ENCODE results near the gene HELLS.
"Not testable (repeated sequence)": the region's sequence is repeated elsewhere in the genome, so short reads cannot be mapped to it uniquely, and the experiment has no call there.

Gene HELLS

DNA sequence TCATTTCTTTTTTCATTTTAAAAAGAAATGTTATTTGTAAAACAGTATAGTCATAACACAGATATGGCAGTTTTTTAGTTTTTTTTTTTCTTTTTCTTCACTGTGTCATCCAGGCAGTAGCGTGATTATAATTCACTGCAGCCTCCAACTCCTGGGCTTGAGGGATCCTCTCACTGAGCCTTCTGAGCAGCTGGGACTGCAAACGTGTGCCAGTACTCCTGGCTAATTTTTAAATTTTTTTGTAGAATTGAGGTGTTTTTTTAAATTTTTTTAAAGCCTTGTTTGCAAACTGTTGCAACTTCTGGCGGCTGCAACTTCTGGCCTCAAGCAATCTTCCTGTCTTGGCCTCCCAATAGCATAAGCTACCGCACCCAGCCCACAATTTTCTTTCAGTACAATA lies 63.0 kb downstream of the HELLS start:
- DNase-seq, result no peak

DNA sequence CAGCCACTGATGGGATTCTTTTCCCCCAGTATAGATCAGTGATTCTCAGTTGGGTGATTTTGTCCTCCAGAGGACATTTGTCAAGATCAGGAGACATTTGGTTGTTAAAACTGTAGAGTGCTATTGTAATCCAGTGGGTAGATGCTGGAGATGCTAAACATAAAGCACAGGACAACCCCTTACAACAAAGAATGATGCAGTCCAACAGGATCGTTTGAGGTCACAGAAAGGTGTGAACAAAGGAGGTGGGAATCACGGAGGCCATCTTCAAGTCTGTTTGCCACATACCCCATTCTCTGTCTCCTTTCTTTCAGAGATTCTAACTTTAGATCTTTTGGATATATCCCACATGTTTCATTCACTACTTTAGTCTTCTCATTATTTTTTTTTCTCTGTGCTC lies 69.0 kb downstream of the HELLS start:
- DNase-seq, result no peak

DNA sequence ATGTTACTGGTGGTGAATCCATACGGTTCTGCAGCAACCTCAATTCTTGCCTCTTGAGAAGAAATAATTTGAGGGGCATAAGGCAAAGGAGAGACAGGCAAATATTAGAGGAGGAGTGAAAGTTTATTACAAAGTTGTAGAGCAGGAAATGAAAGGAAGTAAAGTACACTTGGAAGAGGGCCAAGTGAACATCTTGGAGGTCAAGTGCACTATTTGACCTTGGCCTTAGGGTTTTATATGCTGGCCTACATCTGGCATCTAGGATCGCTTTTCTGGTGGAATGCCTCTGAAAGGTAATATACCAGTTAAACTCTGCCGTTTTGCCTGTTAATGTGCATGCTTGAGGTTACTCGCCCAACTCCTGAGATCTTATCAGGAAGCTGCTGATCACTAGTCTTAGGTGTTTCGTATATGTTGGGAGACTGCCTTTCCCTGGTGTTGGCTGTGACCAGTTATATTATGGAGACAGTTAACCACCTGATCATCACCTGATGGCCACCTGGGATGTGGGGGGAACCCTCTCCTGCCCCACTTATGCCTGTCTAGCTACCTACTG lies 71.9 kb downstream of the HELLS start:
- DNase-seq, result no peak

DNA sequence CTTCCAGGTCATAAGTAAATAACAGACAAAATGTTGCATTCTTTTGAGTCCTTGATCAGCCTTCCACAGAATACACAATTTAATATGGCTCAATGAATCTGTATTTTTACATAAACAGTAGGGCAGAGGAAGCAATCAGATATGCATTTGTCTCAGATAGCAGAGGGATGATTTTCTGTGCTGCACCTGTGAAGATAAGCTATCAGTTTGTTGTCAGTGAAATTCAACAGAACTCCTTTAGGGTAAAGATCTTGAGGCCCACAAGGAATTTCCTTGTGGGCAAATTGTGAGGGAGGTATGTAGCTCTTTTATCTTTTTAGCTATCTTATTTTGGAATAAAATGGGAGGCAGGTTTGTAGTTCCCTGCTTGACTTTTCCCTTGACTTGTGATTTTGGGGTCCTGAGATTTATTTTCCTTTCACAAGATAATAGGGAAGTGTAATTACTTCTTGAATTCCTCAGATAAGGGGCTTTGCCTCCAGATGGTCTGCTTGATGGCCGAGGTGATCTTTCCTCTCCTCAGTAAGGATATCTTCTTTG lies 77.1 kb downstream of the HELLS start:
- no peak for DNase-seq

DNA sequence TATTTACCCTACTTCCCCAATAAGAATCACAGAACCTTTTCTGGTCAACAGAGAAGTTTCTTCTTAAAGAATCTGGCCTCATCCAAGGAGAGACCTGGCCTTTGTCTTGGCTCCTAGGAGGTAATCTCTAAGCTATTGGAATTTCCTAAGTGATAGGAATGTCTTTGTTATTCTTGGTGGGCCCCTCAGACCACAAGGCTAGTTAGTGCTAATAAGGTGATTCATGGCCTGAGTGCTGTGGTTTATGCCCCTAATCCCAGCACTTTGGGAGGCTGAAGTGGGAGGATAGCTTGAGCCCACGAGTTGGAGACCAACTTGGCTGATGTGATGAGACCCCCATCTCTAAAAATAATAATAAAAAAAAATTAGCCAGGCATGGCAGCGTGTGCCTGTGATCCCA lies 78.0 kb downstream of the HELLS start:
- DNase-seq, result no peak

DNA sequence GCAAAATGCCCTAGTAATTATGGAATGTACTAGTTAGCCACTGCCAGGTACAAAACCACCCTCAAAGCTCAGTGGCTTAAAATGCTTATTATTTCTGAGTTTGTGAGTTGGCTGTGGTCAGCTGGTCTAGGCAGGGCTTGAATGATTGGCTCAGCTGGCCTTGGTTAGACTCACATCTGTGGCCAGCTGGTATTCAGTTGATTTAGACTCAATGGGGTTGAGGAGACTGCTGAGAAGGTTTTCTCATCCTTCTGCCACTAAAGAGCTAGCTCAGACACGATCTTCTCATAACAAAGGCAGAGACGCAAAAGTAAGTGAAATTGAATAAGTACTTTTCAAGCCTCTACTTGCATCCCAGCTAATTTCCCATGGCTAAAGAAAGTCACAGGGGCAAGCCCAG lies 80.9 kb downstream of the HELLS start:
- DNase-seq, result no peak

DNA sequence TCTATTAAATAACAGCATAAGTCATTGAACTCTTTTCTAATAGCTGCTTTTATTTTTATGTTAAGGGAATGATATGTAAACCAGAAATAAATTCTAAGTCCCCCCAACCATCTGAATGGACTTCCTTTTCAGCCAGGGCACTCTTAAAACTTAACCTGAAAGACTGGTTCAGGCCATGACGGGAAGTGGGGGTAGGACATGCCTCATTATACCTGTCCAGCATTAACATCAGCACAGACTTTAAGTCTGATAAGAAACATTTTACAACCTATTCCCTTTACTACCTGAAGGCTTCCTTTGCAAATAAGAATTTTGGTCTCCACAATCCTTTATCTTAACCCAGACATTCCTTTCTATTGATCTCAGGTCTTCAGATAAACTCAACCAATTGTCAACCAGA lies 81.9 kb downstream of the HELLS start:
- DNase-seq, result no peak

DNA sequence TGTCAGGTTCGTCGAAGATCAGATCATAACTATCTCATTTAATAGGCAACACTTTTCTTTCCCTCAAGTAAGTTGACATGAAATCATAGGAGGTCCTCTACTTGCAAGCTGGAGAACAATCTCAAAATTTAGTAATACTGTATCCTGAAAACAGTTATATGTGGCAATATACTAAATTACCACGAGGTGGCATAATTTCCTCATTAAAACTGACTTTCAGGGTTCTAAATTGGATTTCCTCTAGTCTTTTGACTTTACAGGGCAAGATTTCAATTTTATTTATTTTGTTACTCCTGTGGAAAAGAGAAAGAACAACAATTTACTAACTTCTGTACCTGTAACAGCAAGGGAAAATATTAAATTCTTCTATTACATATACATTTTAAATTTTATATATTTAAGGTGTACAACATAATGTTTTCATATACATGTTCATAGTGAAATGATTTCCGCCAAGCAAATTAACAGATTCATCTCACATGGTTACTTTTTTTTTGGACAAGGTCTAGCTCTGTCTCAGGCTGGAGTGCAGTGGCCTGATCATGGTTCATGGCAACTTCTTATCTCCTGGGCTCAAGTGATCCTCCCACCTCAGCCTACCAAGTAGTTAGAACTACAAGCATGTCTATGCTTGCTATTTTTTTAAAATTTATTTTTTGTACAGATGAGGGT lies 84.6 kb downstream of the HELLS start:
- DNase-seq, result no peak

DNA sequence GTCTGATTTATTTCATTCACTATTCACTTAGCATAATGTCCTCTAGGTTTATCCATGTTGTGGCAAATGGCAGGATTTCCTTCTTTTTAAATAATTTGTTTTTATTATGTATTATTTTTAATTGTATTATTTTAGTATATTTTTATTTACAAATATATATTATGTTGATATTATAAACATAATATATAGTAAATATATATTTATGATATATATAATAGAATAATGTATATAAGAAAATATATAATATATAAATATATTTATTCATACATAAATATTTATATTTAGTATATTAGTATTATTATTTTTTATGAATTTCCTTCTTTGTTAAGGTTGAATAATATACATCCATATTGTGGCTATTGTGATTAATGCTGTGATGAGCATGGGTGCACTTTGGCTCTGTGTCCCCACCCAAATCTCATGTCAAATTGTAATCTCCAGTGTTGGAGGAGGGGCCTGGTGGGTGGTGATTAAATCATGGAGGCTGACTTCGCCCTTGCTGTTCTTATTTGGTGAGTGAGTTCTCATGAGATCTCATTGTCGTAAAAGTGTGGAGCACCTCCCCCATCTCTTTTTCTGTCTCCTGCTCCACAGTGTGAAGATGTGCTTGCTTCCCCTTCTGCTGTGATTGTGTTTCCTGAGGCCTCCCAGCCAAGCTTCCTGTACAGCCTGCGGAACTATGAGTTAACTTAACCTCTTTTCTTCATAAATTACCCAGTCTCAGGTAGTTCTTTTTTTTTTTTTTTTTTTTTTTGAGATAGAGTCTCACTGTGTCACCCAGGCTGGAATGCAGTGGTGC lies 85.7 kb downstream of the HELLS start:
- no peak for DNase-seq

DNA sequence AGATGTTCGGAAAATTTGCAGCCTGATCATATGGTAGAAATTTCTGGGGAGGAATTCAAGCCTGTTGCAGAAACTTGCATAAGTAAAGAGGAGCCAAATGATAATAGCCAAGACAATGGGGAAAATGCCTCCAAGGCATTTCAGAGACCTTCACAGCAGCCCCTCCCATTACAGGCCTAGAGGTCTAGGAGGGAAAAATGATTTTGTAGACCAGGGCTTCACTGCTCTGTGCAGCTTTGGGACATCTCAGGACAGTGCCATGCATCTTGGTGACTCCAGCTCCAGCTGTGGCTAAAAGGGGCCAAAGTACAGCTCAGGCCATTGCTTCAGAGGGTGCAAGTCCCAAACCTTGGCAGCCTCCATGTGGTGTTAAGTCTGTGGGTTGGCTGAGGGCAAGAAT lies 87.4 kb downstream of the HELLS start:
- no peak for DNase-seq

DNA sequence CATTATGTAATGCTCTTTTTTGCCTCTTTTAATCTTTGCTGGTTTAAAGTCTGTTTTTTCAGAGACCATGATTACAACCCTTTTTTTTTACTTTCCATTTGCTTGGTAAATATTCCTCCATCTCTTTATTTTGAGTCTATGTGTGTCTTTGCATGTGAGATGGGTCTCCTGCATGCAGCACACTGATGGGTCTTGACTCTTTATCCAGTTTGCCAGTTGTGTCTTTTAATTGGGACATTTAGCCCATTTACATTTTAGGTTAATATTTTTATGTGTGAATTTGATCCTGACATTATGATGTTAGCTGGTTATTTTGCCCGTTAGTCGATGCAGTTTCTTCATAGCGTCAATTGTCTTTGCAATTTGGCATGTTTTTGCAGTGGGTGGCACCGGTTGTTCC lies 92.5 kb downstream of the HELLS start:
- not testable (repeated sequence) for DNase-seq

DNA sequence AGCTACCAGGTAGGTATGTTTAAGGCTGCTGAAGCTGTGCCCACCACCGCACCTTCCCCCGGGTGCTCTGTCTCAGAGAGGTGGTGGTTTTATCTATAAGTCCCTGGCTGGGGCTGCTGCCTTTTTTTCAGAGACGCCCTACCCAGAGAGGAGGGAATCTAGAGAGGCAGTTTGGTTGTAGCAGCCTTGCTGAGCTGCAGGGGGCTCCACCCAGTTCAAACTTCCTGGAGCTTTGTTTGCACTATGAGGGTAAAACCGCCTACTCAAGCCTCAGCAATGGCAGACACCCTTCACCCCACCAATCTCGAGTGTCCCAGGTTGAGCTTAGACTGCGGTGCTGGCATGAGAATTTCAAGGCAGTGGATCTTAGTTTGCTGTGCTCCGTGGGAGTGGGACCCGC lies 94.3 kb downstream of the HELLS start:
- no peak for DNase-seq

DNA sequence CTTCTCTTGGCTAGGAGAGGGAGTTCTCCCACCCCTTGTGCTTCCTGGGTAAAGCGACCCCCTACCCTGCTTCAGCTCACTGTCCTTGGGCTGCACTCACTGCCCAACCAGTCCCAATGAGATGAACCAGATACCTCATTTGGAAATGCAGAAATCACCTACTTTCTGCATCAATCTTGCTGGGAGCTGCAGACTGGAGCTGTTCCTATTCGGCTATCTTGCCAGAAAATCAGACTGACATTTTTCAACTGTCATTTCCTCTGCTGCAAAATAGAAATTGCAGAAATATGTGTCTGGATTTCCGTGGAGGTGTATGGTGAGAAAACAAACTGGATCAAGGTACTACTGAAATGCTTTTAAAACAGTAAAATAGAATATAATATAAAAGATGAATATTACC lies 95.0 kb downstream of the HELLS start:
- DNase-seq, result no peak

DNA sequence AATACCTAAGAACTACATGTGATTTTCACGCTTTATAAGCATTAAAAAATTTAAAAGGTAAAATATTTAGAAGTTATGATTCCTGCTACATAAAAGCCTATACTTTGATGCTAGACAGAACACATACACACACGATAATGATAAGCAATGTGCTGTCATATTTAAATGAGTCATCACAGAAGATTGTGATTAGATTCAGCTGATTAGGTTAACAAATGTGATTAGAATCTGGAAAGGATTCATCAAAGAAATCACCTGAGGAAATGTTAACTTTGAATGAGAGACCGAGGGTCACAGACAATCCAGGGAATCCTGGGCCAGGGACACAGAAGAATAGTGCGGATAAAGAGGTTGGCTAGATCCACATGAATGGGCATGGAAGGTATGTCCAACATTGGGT lies 95.9 kb downstream of the HELLS start:
- no peak for DNase-seq

DNA sequence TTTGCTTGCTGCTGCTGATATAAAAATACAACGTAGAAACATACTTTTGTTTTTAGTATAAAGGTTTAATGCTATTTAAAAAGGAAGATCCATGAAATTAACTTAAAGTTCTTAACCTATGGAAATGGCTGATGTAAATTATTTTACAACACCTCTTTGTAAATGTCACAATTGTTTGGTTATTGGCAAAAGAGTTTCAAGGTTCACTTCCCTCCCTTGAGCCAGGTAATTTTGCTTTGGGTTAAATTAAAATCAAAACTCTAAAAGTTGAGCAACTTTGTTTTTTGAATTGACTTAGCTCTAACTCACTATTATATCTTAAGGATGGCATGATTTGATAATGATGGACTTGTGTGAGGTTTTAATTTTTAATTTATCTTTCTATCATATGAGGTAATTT lies 98.8 kb downstream of the HELLS start:
- DNase-seq, result no peak

DNA sequence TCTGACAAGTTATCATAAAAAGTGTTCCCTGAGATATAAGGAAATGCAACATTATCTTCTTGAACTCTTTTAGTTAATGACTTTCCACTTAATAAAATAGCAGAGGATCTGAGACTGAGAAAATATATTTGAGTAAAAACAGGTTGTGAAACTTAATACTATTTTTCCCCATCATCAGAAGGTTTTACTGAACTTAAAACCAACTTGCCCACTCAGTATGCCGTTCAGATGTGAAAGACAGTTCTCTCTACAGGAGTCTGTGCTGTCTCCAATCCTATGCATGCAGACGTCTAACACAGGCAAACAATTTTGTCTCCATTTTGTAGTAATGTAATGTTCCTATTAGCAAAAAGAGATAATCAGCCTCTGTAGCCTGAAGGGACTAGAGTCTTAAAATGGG lies 99.7 kb downstream of the HELLS start:
- DNase-seq, result no peak
